A549 (cell line): ENCODE results near the gene HERC3. TPM values are rescaled to one million over a fixed set of nuclear protein-coding genes. Genes with fewer than 3 reads are reported as not detected.
A peak's percentile ranks its signal among the peaks of the same experiment; 100 is the strongest.

Source experiments
- ATAC-seq, 2 experiments: fragments of 200-7000 bp in 1 of 2; fragments of >200 bp in 1 of 2; cut with Nextera tagmentation in 1 of 2; cut with Tn5 transposase in 1 of 2; 3 replicates each; pipeline versions ENCODE4 v1.8.0 to v1.9.1; 2018 to 2020; ENCODE audit warnings: mild to moderate bottlenecking in 1 of 2, moderate library complexity in 1 of 2
- CTCF ChIA-PET: fragments of 300-600 bp; sonication (Branson Sonifier 250); formaldehyde crosslinking; extraction: SDS; loops from one replicate; lab custom pipeline; 2021; ENCODE audit warnings: antibody characterized with exemption, inconsistent platforms; lab: Yijun Ruan, JAX
- POLR2A ChIA-PET: fragments of 350-600 bp; formaldehyde crosslinking; extraction: SDS; loops from one replicate; lab custom pipeline; 2021; ENCODE audit warnings: antibody characterized with exemption, inconsistent platforms; lab: Yijun Ruan, JAX
- DNase-seq, 2 experiments: peaks; one replicate each; pipeline versions ENCODE4 v3.0.0 to v3.0.0-alpha.2; 2011 to 2016; ENCODE audit warnings: low read depth in 1 of 2, low spot score in 1 of 2
- FAIRE-seq: peaks from 2 replicates; lab custom pipeline; 2011; peaks lifted over from hg19 to GRCh38; lab: Jason Lieb, UNC
- H3K27ac ChIP-seq, 2 experiments: fragments of >200 bp; sonication (Bioruptor Twin); formaldehyde crosslinking; 3 replicates each; pipeline ENCODE4 v1.5.1; 2016 to 2017
- H3K4me1 ChIP-seq: fragments of >200 bp; sonication (Bioruptor Twin); formaldehyde crosslinking; 3 replicates; pipeline ENCODE4 v1.6.1; 2016
- H3K4me2 ChIP-seq: fragments of >200 bp; sonication (Bioruptor Twin); formaldehyde crosslinking; 3 replicates; pipeline ENCODE4 v1.6.1; 2016
- H3K4me3 ChIP-seq: fragments of >200 bp; sonication (Bioruptor Twin); formaldehyde crosslinking; 3 replicates; pipeline ENCODE4 v1.5.1; 2016
- H3K9me3 ChIP-seq: fragments of >200 bp; sonication (Bioruptor Twin); formaldehyde crosslinking; 3 replicates; pipeline ENCODE4 v1.6.1; 2016
- CBX2 ChIP-seq: fragments of 200-600 bp; sonication (generic); IDR thresholded peaks from 2 replicates; pipeline ENCODE4 v1.6.1; 2016; ENCODE audit warnings: low read depth, mild to moderate bottlenecking, borderline replicate concordance
- CEBPB ChIP-seq, 2 experiments: fragments of >200 bp in 1 of 2; sonication (Bioruptor Twin) in 1 of 2; formaldehyde crosslinking in 1 of 2; IDR thresholded peaks; 2 replicates each; pipeline ENCODE4 v1.6.1; 2012 to 2016
- FOSL2 ChIP-seq, 2 experiments: fragments of 450-650 bp in 1 of 2; fragments of >200 bp in 1 of 2; sonication (Bioruptor Twin) in 1 of 2; formaldehyde crosslinking; IDR thresholded peaks; 2 replicates each; pipeline versions ENCODE4 v1.5.0 to v1.6.1; 2016 to 2020; ENCODE audit warnings: mild to moderate bottlenecking in 1 of 2, moderate library complexity in 1 of 2
- FOXS1 ChIP-seq: fragments of 250-450 bp; sonication (Bioruptor Pico); IDR thresholded peaks from 2 replicates; pipeline ENCODE4 v1.5.0; 2020; ENCODE audit warnings: mild to moderate bottlenecking, moderate library complexity
- GATA3 ChIP-seq: IDR thresholded peaks from 2 replicates; pipeline ENCODE4 v1.6.1; 2012; ENCODE audit warnings: borderline replicate concordance
- HDAC2 ChIP-seq: fragments of 200-600 bp; sonication (generic); IDR thresholded peaks from 2 replicates; pipeline ENCODE4 v1.6.1; 2016
- HEYL ChIP-seq: fragments of 250-450 bp; sonication (Bioruptor Pico); IDR thresholded peaks from 2 replicates; pipeline ENCODE4 v1.8.0; 2021; ENCODE audit warnings: mild to moderate bottlenecking, moderate library complexity
- HOXA7 ChIP-seq: fragments of 250-450 bp; sonication (Bioruptor Pico); IDR thresholded peaks from 2 replicates; pipeline ENCODE4 v1.5.0; 2020; ENCODE audit warnings: mild to moderate bottlenecking, moderate library complexity
- HOXB13 ChIP-seq: fragments of 250-450 bp; sonication (Bioruptor Pico); IDR thresholded peaks from 2 replicates; pipeline ENCODE4 v1.5.0; 2020; ENCODE audit warnings: low read depth, mild to moderate bottlenecking, moderate library complexity
- HOXB5 ChIP-seq: fragments of 250-450 bp; sonication (Bioruptor Pico); IDR thresholded peaks from 2 replicates; pipeline ENCODE4 v1.5.0; 2020; ENCODE audit warnings: mild to moderate bottlenecking, moderate library complexity
- JUN ChIP-seq, 2 experiments: fragments of >200 bp; sonication (Bioruptor Twin); formaldehyde crosslinking; IDR thresholded peaks; 2 replicates in 1 of 2; 3 replicates in 1 of 2; pipeline ENCODE4 v1.6.1; 2016 to 2017
- JUNB ChIP-seq: fragments of >200 bp; sonication (Bioruptor Twin); formaldehyde crosslinking; IDR thresholded peaks from 2 replicates; pipeline ENCODE4 v1.6.1; 2016
- MAFK ChIP-seq: fragments of 450-650 bp; IDR thresholded peaks from 2 replicates; pipeline ENCODE4 v1.6.1; 2014; ENCODE audit not compliant: partially characterized antibody
- NPAS2 ChIP-seq: fragments of 250-450 bp; sonication (Bioruptor Pico); IDR thresholded peaks from 2 replicates; pipeline ENCODE4 v1.8.0; 2022; ENCODE audit warnings: mild to moderate bottlenecking, moderate library complexity, borderline replicate concordance
- RARB ChIP-seq: fragments of 250-450 bp; sonication (Bioruptor Pico); IDR thresholded peaks from 2 replicates; pipeline ENCODE4 v1.8.0; 2021; ENCODE audit warnings: mild to moderate bottlenecking, moderate library complexity
- RCOR1 ChIP-seq: fragments of 150-350 bp; IDR thresholded peaks from 2 replicates; pipeline ENCODE4 v1.6.1; 2014; ENCODE audit warnings: antibody characterized with exemption, low read length, low read depth
- SREBF2 ChIP-seq: fragments of 450-650 bp; IDR thresholded peaks from 2 replicates; pipeline ENCODE4 v1.6.1; 2014; ENCODE audit warnings: mild to moderate bottlenecking, moderate library complexity
- TFCP2L1 ChIP-seq: fragments of 250-450 bp; sonication (Bioruptor Pico); IDR thresholded peaks from 2 replicates; pipeline ENCODE4 v1.5.0; 2021; ENCODE audit warnings: mild to moderate bottlenecking
- ZFP36 ChIP-seq: fragments of 450-650 bp; IDR thresholded peaks from 2 replicates; pipeline ENCODE4 v1.6.1; 2014; ENCODE audit warnings: borderline replicate concordance; ENCODE audit not compliant: partially characterized antibody
- ZSCAN20 ChIP-seq: fragments of 250-450 bp; sonication (Bioruptor Pico); IDR thresholded peaks from 2 replicates; pipeline ENCODE4 v1.8.0; 2022; ENCODE audit warnings: mild to moderate bottlenecking, moderate library complexity
- WGBS: methylation state at CpG from one replicate; pipeline ENCODE4 v1.1.6; 2017; ENCODE audit errors: missing lambda C conversion rate; 5-methylcytosine and 5-hydroxymethylcytosine counted together
- polyA plus RNA-seq, 4 experiments: library from polyadenylated mRNA; depleted of rRNA in 3 of 4; stranded (reverse); fragments of >200 nt; fragmentation: RNase III in 1 of 4; extraction: RNeasy Plus Mini Kit Qiagen cat#74134 plus additional on column Dnase treatment in 1 of 4; gene quantifications; 2 replicates in 3 of 4; 3 replicates in 1 of 4; pipeline ENCODE4 v1.2.3, GENCODE V29; 2011 to 2017
- TF ChIP-seq, protein P1 (sequence below): fragments of >200 bp; sonication (Bioruptor Twin); formaldehyde crosslinking; IDR thresholded peaks from 2 replicates; pipeline ENCODE4 v1.6.1; 2016
- TF ChIP-seq, protein P2 (sequence below): fragments of >200 bp; sonication (Bioruptor Twin); formaldehyde crosslinking; IDR thresholded peaks from 3 replicates; pipeline ENCODE4 v1.5.1; 2016
- TF ChIP-seq, protein P3 (sequence below): fragments of 450-650 bp; IDR thresholded peaks from 2 replicates; pipeline ENCODE4 v1.6.1; 2014; ENCODE audit warnings: antibody characterized with exemption
- TF ChIP-seq, protein P4 (sequence below): fragments of 250-450 bp; sonication (Bioruptor Pico); IDR thresholded peaks from 2 replicates; pipeline ENCODE4 v1.5.0; 2020; ENCODE audit warnings: low read depth, mild to moderate bottlenecking, moderate library complexity
- TF ChIP-seq, protein P5 (sequence below): IDR thresholded peaks from 2 replicates; pipeline ENCODE4 v1.6.1; 2012
- TF ChIP-seq, protein P6 (sequence below): fragments of 150-350 bp; IDR thresholded peaks from 2 replicates; pipeline ENCODE4 v1.6.1; 2014; ENCODE audit warnings: low read depth, mild to moderate bottlenecking, low read length

Gene HERC3
- polyA plus RNA-seq, 2 of the 4 experiments (the other 2 are of a cell fraction), result 4.9 to 6.2 TPM

DNA sequence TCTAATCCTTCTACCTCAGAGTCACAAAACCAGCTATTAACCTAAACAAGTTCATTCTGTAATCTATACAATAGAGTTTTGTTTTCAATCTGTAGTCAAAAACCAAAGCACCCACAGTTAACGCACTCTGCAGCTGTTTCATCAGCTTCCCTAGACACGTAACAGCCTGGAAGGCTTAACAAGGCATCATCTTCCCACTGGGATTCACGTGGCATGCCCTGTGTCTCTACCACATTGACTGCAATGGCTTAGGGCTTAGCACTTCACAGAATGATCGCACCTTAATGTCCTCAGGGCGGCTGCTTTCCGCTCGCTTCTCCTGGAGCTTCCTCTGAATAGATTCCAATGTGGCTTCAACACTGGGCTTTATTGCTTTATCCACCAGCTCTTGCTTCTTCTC, 155.1 kb downstream of the HERC3 start:
- no peak overlapping the region for H3K4me2 ChIP-seq
- CTCF ChIA-PET, result interaction anchor here (0.6 to 1.9 kb wide), 4 partner anchors 18 to 277 kb away, joined by 3 to 5 read pairs (median 3); no protein-coding TSS in a partner anchor
- no peak overlapping the region for H3K27ac ChIP-seq
- H3K4me3 ChIP-seq, result no peak overlapping the region
- 96% methylated on average over 7 of the region's 7 CpGs for WGBS
- POLR2A ChIA-PET, result no interaction called here
- no peaks in the 10 kb centered on the region for H3K9me3 ChIP-seq
- no peak for ATAC-seq
- TF ChIP-seq HOXA7 (CRISPR knock-in tag) (no peak), GATA3 (no peak), HDAC2 (no peak), ZSCAN20 (CRISPR knock-in tag) (no peak), FOSL2 (IDR thresholded peaks at IDR 0.05) (no peak), FOSL2 (CRISPR knock-in tag; IDR thresholded peaks at IDR 0.05) (no peak), ZFP36 (no peak), HOXB13 (no peak), HEYL (CRISPR knock-in tag) (no peak)
- TF ChIP-seq, protein P1, sequence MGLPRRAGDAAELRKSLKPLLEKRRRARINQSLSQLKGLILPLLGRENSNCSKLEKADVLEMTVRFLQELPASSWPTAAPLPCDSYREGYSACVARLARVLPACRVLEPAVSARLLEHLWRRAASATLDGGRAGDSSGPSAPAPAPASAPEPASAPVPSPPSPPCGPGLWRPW, result no peak
- TF ChIP-seq, protein P2, sequence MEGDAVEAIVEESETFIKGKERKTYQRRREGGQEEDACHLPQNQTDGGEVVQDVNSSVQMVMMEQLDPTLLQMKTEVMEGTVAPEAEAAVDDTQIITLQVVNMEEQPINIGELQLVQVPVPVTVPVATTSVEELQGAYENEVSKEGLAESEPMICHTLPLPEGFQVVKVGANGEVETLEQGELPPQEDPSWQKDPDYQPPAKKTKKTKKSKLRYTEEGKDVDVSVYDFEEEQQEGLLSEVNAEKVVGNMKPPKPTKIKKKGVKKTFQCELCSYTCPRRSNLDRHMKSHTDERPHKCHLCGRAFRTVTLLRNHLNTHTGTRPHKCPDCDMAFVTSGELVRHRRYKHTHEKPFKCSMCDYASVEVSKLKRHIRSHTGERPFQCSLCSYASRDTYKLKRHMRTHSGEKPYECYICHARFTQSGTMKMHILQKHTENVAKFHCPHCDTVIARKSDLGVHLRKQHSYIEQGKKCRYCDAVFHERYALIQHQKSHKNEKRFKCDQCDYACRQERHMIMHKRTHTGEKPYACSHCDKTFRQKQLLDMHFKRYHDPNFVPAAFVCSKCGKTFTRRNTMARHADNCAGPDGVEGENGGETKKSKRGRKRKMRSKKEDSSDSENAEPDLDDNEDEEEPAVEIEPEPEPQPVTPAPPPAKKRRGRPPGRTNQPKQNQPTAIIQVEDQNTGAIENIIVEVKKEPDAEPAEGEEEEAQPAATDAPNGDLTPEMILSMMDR, result no peak
- TF ChIP-seq, protein P3, sequence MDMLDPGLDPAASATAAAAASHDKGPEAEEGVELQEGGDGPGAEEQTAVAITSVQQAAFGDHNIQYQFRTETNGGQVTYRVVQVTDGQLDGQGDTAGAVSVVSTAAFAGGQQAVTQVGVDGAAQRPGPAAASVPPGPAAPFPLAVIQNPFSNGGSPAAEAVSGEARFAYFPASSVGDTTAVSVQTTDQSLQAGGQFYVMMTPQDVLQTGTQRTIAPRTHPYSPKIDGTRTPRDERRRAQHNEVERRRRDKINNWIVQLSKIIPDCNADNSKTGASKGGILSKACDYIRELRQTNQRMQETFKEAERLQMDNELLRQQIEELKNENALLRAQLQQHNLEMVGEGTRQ, result no peak
- TF ChIP-seq, protein P4, sequence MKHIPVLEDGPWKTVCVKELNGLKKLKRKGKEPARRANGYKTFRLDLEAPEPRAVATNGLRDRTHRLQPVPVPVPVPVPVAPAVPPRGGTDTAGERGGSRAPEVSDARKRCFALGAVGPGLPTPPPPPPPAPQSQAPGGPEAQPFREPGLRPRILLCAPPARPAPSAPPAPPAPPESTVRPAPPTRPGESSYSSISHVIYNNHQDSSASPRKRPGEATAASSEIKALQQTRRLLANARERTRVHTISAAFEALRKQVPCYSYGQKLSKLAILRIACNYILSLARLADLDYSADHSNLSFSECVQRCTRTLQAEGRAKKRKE, result no peak
- peaks cover 21% of the 10 kb centered on the region for H3K4me1 ChIP-seq
- DNase-seq, result no peak
- no peak for FAIRE-seq

DNA sequence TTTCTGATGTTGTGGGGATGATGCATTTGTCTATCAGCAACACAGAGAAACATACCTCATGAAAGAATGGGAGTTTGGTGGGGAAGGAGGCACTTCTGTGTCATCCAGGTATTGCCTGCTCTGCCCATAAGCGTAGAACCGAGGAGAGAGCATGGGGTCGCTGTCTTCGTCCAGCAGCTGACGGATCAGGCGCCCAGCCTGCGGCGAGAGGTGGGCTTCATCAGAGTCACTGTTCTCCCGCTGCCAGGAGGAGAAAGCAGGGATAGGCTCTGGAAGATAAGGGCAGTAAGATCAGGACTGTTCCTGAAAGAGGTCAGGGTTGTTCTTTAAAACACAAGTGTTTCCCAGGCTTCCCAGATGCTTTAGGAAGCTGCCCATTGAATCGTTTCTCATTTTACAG, 158.1 kb downstream of the HERC3 start:
- DNase-seq, result no peak
- 96% methylated on average over 10 of the region's 10 CpGs for WGBS
- FAIRE-seq, result no peak
- no peak for ATAC-seq
- H3K4me1 ChIP-seq, result peaks cover 49% of the 10 kb centered on the region
- TF ChIP-seq FOXS1 (CRISPR knock-in tag) (no peak), HOXB5 (CRISPR knock-in tag) (no peak)
- no peak overlapping the region for H3K4me3 ChIP-seq
- no peak overlapping the region for H3K4me2 ChIP-seq
- CTCF ChIA-PET, result interaction anchor here (1.3 kb wide), 1 partner anchor 211 kb away, joined by 4 read pairs; no protein-coding TSS in a partner anchor
- no peak overlapping the region; a peak in 1 of 6 replicates for H3K27ac ChIP-seq
- POLR2A ChIA-PET, result no interaction called here
- no peaks in the 10 kb centered on the region for H3K9me3 ChIP-seq

DNA sequence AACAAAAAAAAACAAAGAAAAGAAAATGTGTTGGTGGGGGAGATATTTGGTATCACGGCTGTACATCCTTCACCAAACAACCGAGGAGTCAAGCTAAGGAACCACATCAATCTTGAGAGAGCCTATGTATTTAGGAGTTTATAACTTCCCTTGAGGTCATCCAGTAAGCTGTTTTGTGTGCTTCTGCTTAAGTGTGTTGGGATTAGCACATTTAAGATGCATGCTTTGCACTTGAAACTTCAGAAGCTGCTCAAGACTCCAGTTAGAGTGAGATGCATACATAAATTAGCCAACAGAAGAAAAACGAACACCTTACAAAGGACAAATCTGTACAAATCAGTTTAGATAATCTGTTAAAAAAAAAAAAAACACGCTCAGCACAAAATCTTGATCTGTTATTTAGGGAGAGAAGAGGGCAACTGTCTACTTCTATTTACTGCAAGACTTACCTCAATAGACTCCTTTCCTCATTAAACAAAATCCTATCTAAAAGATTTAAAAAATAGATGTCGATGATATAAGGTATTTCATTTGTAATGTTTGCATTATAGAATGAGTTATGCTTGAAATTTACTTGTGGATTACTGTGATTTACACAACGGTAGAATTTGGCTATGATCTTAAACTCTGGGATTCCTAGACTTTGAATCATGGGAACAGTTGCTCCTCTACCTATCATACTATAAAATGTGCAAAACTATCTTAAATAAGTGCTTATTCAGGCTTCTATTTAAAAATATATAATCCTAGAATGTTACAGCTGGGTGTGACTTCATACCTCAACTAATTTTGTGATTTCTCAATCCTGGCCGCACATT, 159.2 kb downstream of the HERC3 start:
- Histone ChIP-seq H3K4me2 (peak overlapping the region; percentile 64), H3K27ac (peak overlapping the region; percentile 75 to 77), H3K4me1 (peaks cover 52% of the 10 kb centered on the region), H3K9me3 (no peaks in the 10 kb centered on the region), H3K4me3 (no peak overlapping the region)
- FAIRE-seq, result no peak
- ChIA-PET CTCF (no interaction called here), POLR2A (no interaction called here)
- peak in 1 of 2 experiments; percentile 4 for DNase-seq
- ATAC-seq, result peak in 1 of 2 experiments; percentile 61; a peak in 2 of 6 replicates
- WGBS, result 37% methylated on average over 7 of the region's 7 CpGs
- no peak for TF ChIP-seq SREBF2
- TF ChIP-seq, protein P5, sequence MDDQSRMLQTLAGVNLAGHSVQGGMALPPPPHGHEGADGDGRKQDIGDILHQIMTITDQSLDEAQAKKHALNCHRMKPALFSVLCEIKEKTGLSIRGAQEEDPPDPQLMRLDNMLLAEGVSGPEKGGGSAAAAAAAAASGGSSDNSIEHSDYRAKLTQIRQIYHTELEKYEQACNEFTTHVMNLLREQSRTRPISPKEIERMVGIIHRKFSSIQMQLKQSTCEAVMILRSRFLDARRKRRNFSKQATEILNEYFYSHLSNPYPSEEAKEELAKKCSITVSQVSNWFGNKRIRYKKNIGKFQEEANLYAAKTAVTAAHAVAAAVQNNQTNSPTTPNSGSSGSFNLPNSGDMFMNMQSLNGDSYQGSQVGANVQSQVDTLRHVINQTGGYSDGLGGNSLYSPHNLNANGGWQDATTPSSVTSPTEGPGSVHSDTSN, result no peak
- peak; percentile 24 for TF ChIP-seq MAFK
- TF ChIP-seq JUNB, result peak; percentile 77
- TF ChIP-seq RCOR1, result no peak
- 0 out of 5 replicates have a peak, but pooled peaks of 1 of the 2 experiments have one; percentile 26 for TF ChIP-seq JUN (IDR thresholded peaks at IDR 0.05)
- no peak for TF ChIP-seq CBX2
- TF ChIP-seq CEBPB (IDR thresholded peaks at IDR 0.05), result peak; percentile 16 to 29; a peak in 2 of 4 replicates
- TF ChIP-seq TFCP2L1, result no peak
- TF ChIP-seq NPAS2 (CRISPR knock-in tag), result no peak
- TF ChIP-seq, protein P4, result no peak
- TF ChIP-seq FOSL2 (IDR thresholded peaks at IDR 0.05), result peak; percentile 54; the same call in 1 of the 2 replicates
- TF ChIP-seq FOSL2 (CRISPR knock-in tag; IDR thresholded peaks at IDR 0.05), result peak; percentile 42
- TF ChIP-seq GATA3, result peak; percentile 44; the same call in 1 of the 2 replicates
- TF ChIP-seq RARB (CRISPR knock-in tag), result no peak
- TF ChIP-seq, protein P6, sequence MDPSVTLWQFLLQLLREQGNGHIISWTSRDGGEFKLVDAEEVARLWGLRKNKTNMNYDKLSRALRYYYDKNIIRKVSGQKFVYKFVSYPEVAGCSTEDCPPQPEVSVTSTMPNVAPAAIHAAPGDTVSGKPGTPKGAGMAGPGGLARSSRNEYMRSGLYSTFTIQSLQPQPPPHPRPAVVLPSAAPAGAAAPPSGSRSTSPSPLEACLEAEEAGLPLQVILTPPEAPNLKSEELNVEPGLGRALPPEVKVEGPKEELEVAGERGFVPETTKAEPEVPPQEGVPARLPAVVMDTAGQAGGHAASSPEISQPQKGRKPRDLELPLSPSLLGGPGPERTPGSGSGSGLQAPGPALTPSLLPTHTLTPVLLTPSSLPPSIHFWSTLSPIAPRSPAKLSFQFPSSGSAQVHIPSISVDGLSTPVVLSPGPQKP, result no peak
